ENCODE data around the gene TSPAN15.
A peak's percentile ranks its signal among the peaks of the same experiment; 100 is the strongest.
"Not testable (repeated sequence)": the region's sequence is repeated elsewhere in the genome, so short reads cannot be mapped to it uniquely, and the experiment has no call there.

TSPAN15 gene

GRCh38 chr10:69516316-69516715 is 65.1 kb downstream of the TSPAN15 start:
- peak; percentile 56 for TF ChIP-seq CTCF (IDR thresholded peaks at IDR 0.05; ENCODE audit: insufficient read depth, low read length, poor library complexity, severe bottlenecking)
- Histone ChIP-seq H3K36me3 (ENCODE audit: control insufficient read depth, insufficient read depth, low read length) (no peaks in the 10 kb centered on the region), H3K27me3 (replicated peaks; ENCODE audit: control insufficient read depth, insufficient read depth, low read length) (no peaks in the 10 kb centered on the region), H3K4me3 (replicated peaks; ENCODE audit: low read depth, low read length) (no peak overlapping the region)
- DNase-seq (ENCODE audit: extremely low read depth, insufficient read length) = no peak

- H3K36me3 ChIP-seq (ENCODE audit: control insufficient read depth, insufficient read depth, low read length) = no peaks in the 10 kb centered on the region
- no peak for DNase-seq (ENCODE audit: extremely low read depth, insufficient read length)
- TF ChIP-seq CTCF (IDR thresholded peaks at IDR 0.05; ENCODE audit: insufficient read depth, low read length, poor library complexity, severe bottlenecking) = no peak
- no peak overlapping the region for H3K4me3 ChIP-seq (replicated peaks; ENCODE audit: low read depth, low read length)
- no peaks in the 10 kb centered on the region for H3K27me3 ChIP-seq (replicated peaks; ENCODE audit: control insufficient read depth, insufficient read depth, low read length)
Observed at GRCh38 chr10:69516796-69517195, 65.5 kb downstream of the TSPAN15 start.

- no peak for DNase-seq (ENCODE audit: extremely low read depth, insufficient read length)
- Histone ChIP-seq H3K4me3 (replicated peaks; ENCODE audit: low read depth, low read length) (no peak overlapping the region), H3K36me3 (ENCODE audit: control insufficient read depth, insufficient read depth, low read length) (no peaks in the 10 kb centered on the region), H3K27me3 (replicated peaks; ENCODE audit: control insufficient read depth, insufficient read depth, low read length) (no peaks in the 10 kb centered on the region)
- no peak for TF ChIP-seq CTCF (IDR thresholded peaks at IDR 0.05; ENCODE audit: insufficient read depth, low read length, poor library complexity, severe bottlenecking)
Observed at GRCh38 chr10:69517271-69517848, 66.1 kb downstream of the TSPAN15 start.

- no peak for TF ChIP-seq CTCF (IDR thresholded peaks at IDR 0.05; ENCODE audit: insufficient read depth, low read length, poor library complexity, severe bottlenecking)
- Histone ChIP-seq H3K36me3 (ENCODE audit: control insufficient read depth, insufficient read depth, low read length) (no peaks in the 10 kb centered on the region), H3K4me3 (replicated peaks; ENCODE audit: low read depth, low read length) (no peak overlapping the region), H3K27me3 (replicated peaks; ENCODE audit: control insufficient read depth, insufficient read depth, low read length) (no peaks in the 10 kb centered on the region; the same call in 1 of the 2 replicates)
- DNase-seq (ENCODE audit: extremely low read depth, insufficient read length) = no peak
Observed at GRCh38 chr10:69527961-69528360, 76.7 kb downstream of the TSPAN15 start.

GRCh38 chr10:69533658-69534057 is 82.4 kb downstream of the TSPAN15 start:
- no peak for TF ChIP-seq CTCF (IDR thresholded peaks at IDR 0.05; ENCODE audit: insufficient read depth, low read length, poor library complexity, severe bottlenecking)
- H3K27me3 ChIP-seq (replicated peaks; ENCODE audit: control insufficient read depth, insufficient read depth, low read length) = no peaks in the 10 kb centered on the region; the same call in 1 of the 2 replicates
- no peak overlapping the region for H3K4me3 ChIP-seq (replicated peaks; ENCODE audit: low read depth, low read length)
- no peaks in the 10 kb centered on the region for H3K36me3 ChIP-seq (ENCODE audit: control insufficient read depth, insufficient read depth, low read length)
- no peak for DNase-seq (ENCODE audit: extremely low read depth, insufficient read length)

GRCh38 chr10:69536521-69536920 is 85.3 kb downstream of the TSPAN15 start:
- not testable (repeated sequence) for H3K36me3 ChIP-seq (ENCODE audit: control insufficient read depth, insufficient read depth, low read length); DNase-seq (ENCODE audit: extremely low read depth, insufficient read length); H3K27me3 ChIP-seq (replicated peaks; ENCODE audit: control insufficient read depth, insufficient read depth, low read length); H3K4me3 ChIP-seq (replicated peaks; ENCODE audit: low read depth, low read length)

All from GM06990 (cell line).